ENCODE results near the gene TCF7. TPM values are rescaled to one million over a fixed set of nuclear protein-coding genes. Genes with fewer than 3 reads are reported as not detected.

The TCF7 gene
- total and polyA plus RNA-seq, 4 donors, result 1.3 to 2.7 (median 2.2) TPM

GRCh38 chr5:134115806-134116175, 1.3 kb downstream of the TCF7 start:
- Histone ChIP-seq H3K27ac (ENCODE audit: low read depth in 1 of 2, low read length in 2 of 2) (no peak overlapping the region), H3K9ac (ENCODE audit: low read depth in 1 of 2, low read length in 2 of 2) (no peak overlapping the region)

More at GRCh38 chr5:134115806-134116175, 1.3 kb downstream of the TCF7 start:
- Histone ChIP-seq H3K36me3 (ENCODE audit: control insufficient read depth in 4 of 4, insufficient read depth in 3 of 4, low read depth in 1 of 4, low read length in 3 of 4) (no peaks in the 10 kb centered on the region), H3K9me3 (ENCODE audit: control insufficient read depth in 4 of 4, low read length in 3 of 4) (no peaks in the 10 kb centered on the region), H3K4me3 (ENCODE audit: low read depth in 1 of 3, low read length in 3 of 3) (peak overlapping the region in 1 of 3 donors; percentile 78), H3K4me1 (ENCODE audit: control insufficient read depth in 4 of 4, insufficient read depth in 4 of 4, low read length in 3 of 4) (peaks cover 2 to 14% (median 8%) of the 10 kb centered on the region in 4 donors), H3K27me3 (ENCODE audit: control insufficient read depth in 4 of 4, insufficient read depth in 4 of 4, low read length in 3 of 4) (no peaks in the 10 kb centered on the region)
- 80% methylated on average over 13 of the region's 13 CpGs for WGBS
- TF ChIP-seq ZBTB33 (IDR thresholded peaks at IDR 0.05) (no peak), TAF1 (conservative IDR thresholded peaks at IDR 0.05) (no peak), YY1 (IDR thresholded peaks at IDR 0.05) (no peak), GABPA (IDR thresholded peaks at IDR 0.05 in 1 of 2, conservative IDR thresholded peaks at IDR 0.05 in 1 of 2) (no peak), HNF4G (IDR thresholded peaks at IDR 0.05) (no peak), NR2F2 (IDR thresholded peaks at IDR 0.05) (no peak), JUND (IDR thresholded peaks at IDR 0.05) (no peak), CTCF (IDR thresholded peaks at IDR 0.05; ENCODE audit: low read depth, low read length, missing input control) (no peak), SP1 (IDR thresholded peaks at IDR 0.05) (no peak), MAX (IDR thresholded peaks at IDR 0.05) (no peak), FOXA1 (IDR thresholded peaks at IDR 0.05) (no peak), HNF4A (conservative IDR thresholded peaks at IDR 0.05) (no peak), ATF3 (IDR thresholded peaks at IDR 0.05) (no peak), EGR1 (IDR thresholded peaks at IDR 0.05; ENCODE audit: low read depth in 2 of 2) (no peak), RAD21 (IDR thresholded peaks at IDR 0.05) (no peak), REST (IDR thresholded peaks at IDR 0.05) (no peak), FOXA2 (IDR thresholded peaks at IDR 0.05) (no peak), RXRA (IDR thresholded peaks at IDR 0.05) (no peak)
- no peak for DNase-seq (ENCODE audit: low spot score)

Data from liver (tissue), 9 donors.